ENCODE data around the gene KLHL8.

Gene KLHL8

DNA sequence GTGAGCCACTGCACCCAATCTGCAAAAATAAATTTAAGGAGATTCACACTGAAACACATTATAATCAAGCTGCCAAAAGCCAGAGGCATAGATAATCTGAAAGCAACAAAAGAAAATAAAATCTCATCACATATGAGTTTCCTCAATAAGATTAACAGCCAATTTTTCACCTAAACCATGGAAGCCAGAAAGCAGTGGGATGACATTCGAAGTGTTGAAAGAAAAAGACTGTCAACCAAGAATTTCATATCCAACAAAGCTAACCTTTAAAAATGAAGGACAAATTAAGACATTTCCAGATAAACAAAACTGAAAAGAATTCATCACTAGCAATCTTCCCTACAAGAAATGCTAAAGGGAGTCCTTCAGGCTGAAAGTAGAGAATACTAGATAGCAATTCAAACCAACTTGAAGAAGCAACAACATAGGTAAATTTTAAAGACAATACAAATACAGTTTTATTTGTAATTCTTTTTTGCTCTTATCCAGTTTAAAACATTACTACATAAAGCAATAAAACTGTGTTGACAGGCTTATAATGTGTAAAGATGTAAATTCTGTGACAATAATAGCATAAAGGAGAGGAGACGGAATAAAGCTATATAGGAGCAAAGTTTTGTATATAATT is 23.1 kb upstream of the KLHL8 start:
- no peak overlapping the region for H3K9ac ChIP-seq (ENCODE audit: low read length)
- H3K4me1 ChIP-seq (ENCODE audit: low read length) = no peaks in the 10 kb centered on the region
- no peaks in the 10 kb centered on the region for H3K27me3 ChIP-seq (ENCODE audit: low read depth, low read length)
- no peak overlapping the region for H3K27ac ChIP-seq (ENCODE audit: low read length)
- no peaks in the 10 kb centered on the region for H3K79me2 ChIP-seq (ENCODE audit: low read length)
- H3K4me2 ChIP-seq (ENCODE audit: low read length) = no peak overlapping the region
- no peak overlapping the region for H3K4me3 ChIP-seq (ENCODE audit: low read length)
- H3K9me3 ChIP-seq (ENCODE audit: insufficient read depth, low read length) = peaks cover 9% of the 10 kb centered on the region; the same call in 1 of the 2 replicates
- H3K36me3 ChIP-seq (replicated peaks; ENCODE audit: low read depth, low read length) = peaks cover 4% of the 10 kb centered on the region
- H4K20me1 ChIP-seq (ENCODE audit: insufficient read depth, low read length) = no peaks in the 10 kb centered on the region
- no peak overlapping the region for H2AFZ ChIP-seq (ENCODE audit: low read depth, low read length)
- TF ChIP-seq CTCF (IDR thresholded peaks at IDR 0.05; ENCODE audit: low read depth, low read length) (no peak), EZH2phosphoT487 (IDR thresholded peaks at IDR 0.05; ENCODE audit: low read depth) (no peak)

- no peak overlapping the region for H3K4me2 ChIP-seq (ENCODE audit: low read length)
- H3K79me2 ChIP-seq (ENCODE audit: low read length) = no peaks in the 10 kb centered on the region
- TF ChIP-seq EZH2phosphoT487 (IDR thresholded peaks at IDR 0.05; ENCODE audit: low read depth) (no peak), CTCF (IDR thresholded peaks at IDR 0.05; ENCODE audit: low read depth, low read length) (no peak)
- no peak overlapping the region for H2AFZ ChIP-seq (ENCODE audit: low read depth, low read length)
- no peak overlapping the region for H3K4me3 ChIP-seq (ENCODE audit: low read length)
- peaks cover 9% of the 10 kb centered on the region; the same call in 1 of the 2 replicates for H3K9me3 ChIP-seq (ENCODE audit: insufficient read depth, low read length)
- H3K4me1 ChIP-seq (ENCODE audit: low read length) = no peaks in the 10 kb centered on the region
- H3K9ac ChIP-seq (ENCODE audit: low read length) = no peak overlapping the region
- no peaks in the 10 kb centered on the region for H4K20me1 ChIP-seq (ENCODE audit: insufficient read depth, low read length)
- H3K36me3 ChIP-seq (replicated peaks; ENCODE audit: low read depth, low read length) = peaks cover 4% of the 10 kb centered on the region
- no peak overlapping the region for H3K27ac ChIP-seq (ENCODE audit: low read length)
- H3K27me3 ChIP-seq (ENCODE audit: low read depth, low read length) = no peaks in the 10 kb centered on the region
These were observed 20.9 kb upstream of the KLHL8 start for GRCh38 chr4:87241336-87241735.

- no peak overlapping the region for H3K27ac ChIP-seq (ENCODE audit: low read length)
- no peaks in the 10 kb centered on the region for H3K27me3 ChIP-seq (ENCODE audit: low read depth, low read length)
- no peak overlapping the region for H2AFZ ChIP-seq (ENCODE audit: low read depth, low read length)
- H3K9me3 ChIP-seq (ENCODE audit: insufficient read depth, low read length) = peaks cover 9% of the 10 kb centered on the region; the same call in 1 of the 2 replicates
- TF ChIP-seq CTCF (IDR thresholded peaks at IDR 0.05; ENCODE audit: low read depth, low read length) (no peak), EZH2phosphoT487 (IDR thresholded peaks at IDR 0.05; ENCODE audit: low read depth) (no peak)
- H3K9ac ChIP-seq (ENCODE audit: low read length) = no peak overlapping the region
- H4K20me1 ChIP-seq (ENCODE audit: insufficient read depth, low read length) = no peaks in the 10 kb centered on the region
- H3K4me2 ChIP-seq (ENCODE audit: low read length) = no peak overlapping the region
- H3K4me1 ChIP-seq (ENCODE audit: low read length) = peaks cover 2% of the 10 kb centered on the region; the same call in 1 of the 2 replicates
- H3K36me3 ChIP-seq (replicated peaks; ENCODE audit: low read depth, low read length) = peaks cover 4% of the 10 kb centered on the region
- no peak overlapping the region for H3K4me3 ChIP-seq (ENCODE audit: low read length)
- no peaks in the 10 kb centered on the region for H3K79me2 ChIP-seq (ENCODE audit: low read length)
These were observed 19.9 kb upstream of the KLHL8 start for GRCh38 chr4:87240341-87240740.

- Histone ChIP-seq H3K4me2 (ENCODE audit: low read length) (no peak overlapping the region), H3K27ac (ENCODE audit: low read length) (no peak overlapping the region), H3K9ac (ENCODE audit: low read length) (no peak overlapping the region)
These were observed 19.4 kb upstream of the KLHL8 start for GRCh38 chr4:87239821-87240220.

More at GRCh38 chr4:87239821-87240220, 19.4 kb upstream of the KLHL8 start:
- no peak for TF ChIP-seq CTCF (IDR thresholded peaks at IDR 0.05; ENCODE audit: low read depth, low read length)
- no peak for TF ChIP-seq EZH2phosphoT487 (IDR thresholded peaks at IDR 0.05; ENCODE audit: low read depth)
- H3K4me3 ChIP-seq (ENCODE audit: low read length) = no peak overlapping the region
- no peaks in the 10 kb centered on the region for H3K79me2 ChIP-seq (ENCODE audit: low read length)
- H3K9me3 ChIP-seq (ENCODE audit: insufficient read depth, low read length) = peaks cover 9% of the 10 kb centered on the region; the same call in 1 of the 2 replicates
- H3K27me3 ChIP-seq (ENCODE audit: low read depth, low read length) = no peaks in the 10 kb centered on the region
- H4K20me1 ChIP-seq (ENCODE audit: insufficient read depth, low read length) = no peaks in the 10 kb centered on the region
- peaks cover 4% of the 10 kb centered on the region for H3K36me3 ChIP-seq (replicated peaks; ENCODE audit: low read depth, low read length)
- H3K4me1 ChIP-seq (ENCODE audit: low read length) = peaks cover 4% of the 10 kb centered on the region; the same call in 1 of the 2 replicates
- H2AFZ ChIP-seq (ENCODE audit: low read depth, low read length) = no peak overlapping the region

Measured in OCI-LY3 (cell line).